Sigmoid colon (tissue), 7 donors: Measurements from ENCODE around the gene PLXDC1. TPM values are rescaled to one million over a fixed set of nuclear protein-coding genes. Genes with fewer than 3 reads are reported as not detected.

Experiments
- DNase-seq: peaks from one replicate; pipeline ENCODE4 v3.0.0-alpha.2; 2019
- H3K27ac ChIP-seq, 4 donors: fragments of 200-600 bp; sonication (generic); one replicate each; pipeline ENCODE4 v1.5.1; 2016 to 2019; ENCODE audit warnings: mild to moderate bottlenecking in 1 of 4
- H3K27me3 ChIP-seq, 3 donors: fragments of 200-600 bp; sonication (generic); one replicate each; pipeline ENCODE4 v1.5.1; 2019; ENCODE audit warnings: mild to moderate bottlenecking in 1 of 3
- H3K36me3 ChIP-seq, 4 donors: fragments of 200-600 bp; sonication (generic); one replicate each; pipeline ENCODE4 v1.5.1; 2016 to 2019
- H3K4me1 ChIP-seq, 4 donors: fragments of 200-600 bp; sonication (generic); one replicate each; pipeline ENCODE4 v1.5.1; 2017 to 2019
- H3K4me3 ChIP-seq, 4 donors: fragments of 200-600 bp; sonication (generic); one replicate each; pipeline ENCODE4 v1.5.1; 2017 to 2019; ENCODE audit warnings: mild to moderate bottlenecking in 2 of 4, moderate library complexity in 1 of 4
- H3K9me3 ChIP-seq, 4 donors: fragments of 200-600 bp in 3 of 4; sonication (generic) in 3 of 4; one replicate each; pipeline versions ENCODE4 v1.5.1 to v1.6.1; 2013 to 2019
- CTCF ChIP-seq, 4 experiments: fragments of 450-650 bp in 3 of 4; fragments of 200-600 bp in 1 of 4; IDR thresholded peaks; one replicate each; pipeline ENCODE4 v1.5.1; 2016 to 2019; ENCODE audit warnings: antibody characterized with exemption in 4 of 4, mild to moderate bottlenecking in 3 of 4, moderate library complexity in 2 of 4
- EP300 ChIP-seq, 4 donors: sonication (generic); formaldehyde crosslinking; IDR thresholded peaks; one replicate each; pipeline ENCODE4 v1.6.1; 2017; ENCODE audit warnings: antibody characterized with exemption in 4 of 4
- POLR2A ChIP-seq, 2 donors: fragments of 450-650 bp; IDR thresholded peaks; one replicate each; pipeline ENCODE4 v1.6.1; 2016; ENCODE audit warnings: antibody characterized with exemption in 2 of 2, mild to moderate bottlenecking in 2 of 2, moderate library complexity in 2 of 2
- POLR2AphosphoS5 ChIP-seq, 4 donors: sonication (generic); formaldehyde crosslinking; IDR thresholded peaks; one replicate each; pipeline ENCODE4 v1.6.1; 2017; ENCODE audit warnings: antibody characterized with exemption in 4 of 4
- WGBS, 2 donors: extraction: QIAGEN DNeasy Blood & Tissue Kit; methylation state at CpG; one replicate each; pipeline ENCODE4 v1.1.7; 2013; 5-methylcytosine and 5-hydroxymethylcytosine counted together
- intact Hi-C: fragments of 100-400 bp; cut with DNase I; formaldehyde crosslinking; loops from one replicate; pipeline ENCODE4 v1.15.1; 2023
- polyA plus RNA-seq, 3 donors: library from polyadenylated mRNA; stranded (reverse); fragments of 200-250 nt; gene quantifications; one replicate each; pipeline ENCODE4 v1.2.3, GENCODE V29; 2013
- total RNA-seq, 4 donors: library from RNA; depleted of rRNA; stranded (reverse); fragments of >200 nt; gene quantifications; one replicate each; pipeline ENCODE4 v1.1.0, GENCODE V29; 2016
- donor health status: healthy with polysubstance abuse.
- donor health status: Bipolar disorder and iron deficiency.
- donor health status: healthy.

The PLXDC1 gene
- total RNA-seq (10 to 100 TPM in 3 of 4 donors, 1 to 10 TPM in 1; 6.2 to 13.0 (median 10.3) TPM), polyA plus RNA-seq (1 to 10 TPM; 1.4 to 4.8 (median 3.6) TPM)

- peak within 1 kb of the TSS; percentile 89 to 96 (median 90) for H3K27ac ChIP-seq
These were observed at the start of gene PLXDC1 for GRCh38 chr17:39151150-39151942. TSS of gene PLXDC1 (minus strand) at chr17:39151637. CDS start at chr17:39151437, 200 bp downstream.

GRCh38 chr17:39200957-39201510 is 49.6 kb upstream of the PLXDC1 start:
- no peak for TF ChIP-seq POLR2AphosphoS5 (IDR thresholded peaks at IDR 0.05)
- no peak for TF ChIP-seq POLR2A (IDR thresholded peaks at IDR 0.05)
- TF ChIP-seq CTCF (IDR thresholded peaks at IDR 0.05): no peak
- TF ChIP-seq EP300 (IDR thresholded peaks at IDR 0.05): no peak
- Histone ChIP-seq H3K4me3 (peak overlapping the region; percentile 82 to 96 (median 88)), H3K4me1 (peaks cover 0 to 52% (median 42%) of the 10 kb centered on the region in 4 donors), H3K27ac (peak overlapping the region; percentile 91 to 99 (median 94)), H3K27me3 (no peaks in the 10 kb centered on the region), H3K9me3 (no peaks in the 10 kb centered on the region), H3K36me3 (peaks cover 26 to 43% (median 41%) of the 10 kb centered on the region in 4 donors)
- intact Hi-C loops: loop anchor here (10.0 kb wide), 1 partner anchor 554 kb away; no protein-coding TSS in a partner anchor
- DNase-seq: no peak
- WGBS, 2 donors: 12 to 29% methylated on average over 11 of the region's 11 CpGs

More at GRCh38 chr17:39151150-39151942, at the start of gene PLXDC1:
- TF ChIP-seq EP300 (IDR thresholded peaks at IDR 0.05): no peak
- no peak for TF ChIP-seq POLR2A (IDR thresholded peaks at IDR 0.05)
- TF ChIP-seq CTCF (IDR thresholded peaks at IDR 0.05): no peak
- no peak for TF ChIP-seq POLR2AphosphoS5 (IDR thresholded peaks at IDR 0.05)
- peak within 1 kb of the TSS; percentile 30 to 88 (median 72) for H3K4me3 ChIP-seq
- H3K36me3 ChIP-seq: no peaks in the 10 kb centered on the region
- H3K4me1 ChIP-seq: peaks cover 0 to 28% (median 24%) of the 10 kb centered on the region in 4 donors
- no peaks in the 10 kb centered on the region for H3K9me3 ChIP-seq
- peaks cover 9 to 23% (median 15%) of the 10 kb centered on the region in 3 donors for H3K27me3 ChIP-seq
- DNase-seq: peak; percentile 67
- 1 to 2% methylated on average over 67 to 68 of the region's 68 CpGs for WGBS, 2 donors
- intact Hi-C loops: loop anchor here (5.0 kb wide), 2 partner anchors 84 to 284 kb away; no protein-coding TSS in a partner anchor

- WGBS, 2 donors: 0 to 1% methylated on average over 52 of the region's 52 CpGs
- H3K4me1 ChIP-seq: peaks cover 0 to 59% (median 49%) of the 10 kb centered on the region in 4 donors
- peak; percentile 85 for DNase-seq
- no peaks in the 10 kb centered on the region for H3K9me3 ChIP-seq
- intact Hi-C loops: loop anchor here (10.0 kb wide), 1 partner anchor 555 kb away; no protein-coding TSS in a partner anchor
- TF ChIP-seq EP300 (IDR thresholded peaks at IDR 0.05) (no peak), POLR2A (IDR thresholded peaks at IDR 0.05) (peak; percentile 60 to 71), CTCF (IDR thresholded peaks at IDR 0.05) (no peak), POLR2AphosphoS5 (IDR thresholded peaks at IDR 0.05) (peak; percentile 49 to 95 (median 79))
- no peaks in the 10 kb centered on the region for H3K27me3 ChIP-seq
- peak within 1 kb of the TSS; percentile 91 to 99 (median 94) for H3K27ac ChIP-seq
- H3K36me3 ChIP-seq: peaks cover 26 to 43% (median 41%) of the 10 kb centered on the region in 4 donors
- peak within 1 kb of the TSS; percentile 82 to 96 (median 88) for H3K4me3 ChIP-seq
These were observed 48.8 kb upstream of the PLXDC1 start, which contains the start of gene RPL19 for GRCh38 chr17:39200070-39200879. TSS of gene RPL19 (plus strand) at chr17:39200283. CDS start at chr17:39200345, 62 bp downstream.

GRCh38 chr17:39199820-39200069 is 48.3 kb upstream of the PLXDC1 start:
- DNase-seq: peak; percentile 97
- WGBS, 2 donors: 1% methylated on average over 10 of the region's 10 CpGs
- TF ChIP-seq POLR2AphosphoS5 (IDR thresholded peaks at IDR 0.05): peak in 3 of 4 donors; percentile 76 to 84 (median 80)
- no peak for TF ChIP-seq EP300 (IDR thresholded peaks at IDR 0.05)
- peaks cover 0 to 64% (median 54%) of the 10 kb centered on the region in 4 donors for H3K4me1 ChIP-seq
- H3K4me3 ChIP-seq: peak overlapping the region; percentile 82 to 96 (median 88)
- intact Hi-C loops: loop anchor here (5.0 to 10.0 kb wide), 2 partner anchors 203 to 555 kb away; partner anchors contain the start of gene FBXL20
- peak overlapping the region; percentile 91 to 99 (median 94) for H3K27ac ChIP-seq
- H3K27me3 ChIP-seq: no peaks in the 10 kb centered on the region
- H3K36me3 ChIP-seq: peaks cover 26 to 38% (median 35%) of the 10 kb centered on the region in 4 donors
- no peaks in the 10 kb centered on the region for H3K9me3 ChIP-seq
